ENCODE measurements around the gene PLAC8. TPM values are rescaled to one million over a fixed set of nuclear protein-coding genes. Genes with fewer than 3 reads are reported as not detected.
"Not testable (repeated sequence)": the region's sequence is repeated elsewhere in the genome, so short reads cannot be mapped to it uniquely, and the experiment has no call there.

PLAC8 gene
- polyA plus RNA-seq, 3 donors from 2014 or later: 1,450 to 1,724 (median 1,466) TPM

GRCh38 chr4:83075311-83076095, 39.0 kb downstream of the PLAC8 start:
- peaks cover 35 to 49% of the 10 kb centered on the region in 2 donors for H3K4me1 Mint-ChIP-seq
- no peak for DNase-seq
- no peaks in the 10 kb centered on the region for H3K9me3 Mint-ChIP-seq
- H3K27me3 Mint-ChIP-seq (ENCODE audit: low read depth in 3 of 3): peaks cover 0 to 8% (median 3%) of the 10 kb centered on the region in 3 donors
- peaks cover 14 to 27% (median 21%) of the 10 kb centered on the region in 3 donors for H3K36me3 Mint-ChIP-seq
- peak overlapping the region in 4 of 6 donors; percentile 3 to 71 (median 14) for H3K27ac Mint-ChIP-seq
- H3K4me3 Mint-ChIP-seq: no peak overlapping the region

- Mint-ChIP-seq H3K4me3 (peak overlapping the region in 4 of 5 donors; percentile 18 to 71 (median 45)), H3K36me3 (peaks cover 18 to 32% (median 28%) of the 10 kb centered on the region in 3 donors), H3K4me1 (peaks cover 30 to 42% of the 10 kb centered on the region in 2 donors)
- not testable (repeated sequence) for H3K9me3 Mint-ChIP-seq; H3K27me3 Mint-ChIP-seq (ENCODE audit: low read depth in 3 of 3); H3K27ac Mint-ChIP-seq; DNase-seq
Observed at GRCh38 chr4:83074783-83075182, 39.7 kb downstream of the PLAC8 start.

- H3K27me3 Mint-ChIP-seq (ENCODE audit: low read depth in 3 of 3): peaks cover 0 to 6% (median 3%) of the 10 kb centered on the region in 3 donors
- peaks cover 28 to 38% of the 10 kb centered on the region in 2 donors for H3K4me1 Mint-ChIP-seq
- peaks cover 21 to 35% (median 32%) of the 10 kb centered on the region in 3 donors for H3K36me3 Mint-ChIP-seq
- H3K4me3 Mint-ChIP-seq: peak overlapping the region; percentile 71 to 90 (median 84)
- H3K27ac Mint-ChIP-seq: peak overlapping the region; percentile 74 to 87 (median 82)
- H3K9me3 Mint-ChIP-seq: no peaks in the 10 kb centered on the region
- DNase-seq: peak; percentile 84 to 86 (median 85)
Observed at GRCh38 chr4:83074086-83074704, 40.3 kb downstream of the PLAC8 start.

- Mint-ChIP-seq H3K4me3 (no peak overlapping the region), H3K4me1 (peaks cover 14 to 18% of the 10 kb centered on the region in 2 donors), H3K9me3 (no peaks in the 10 kb centered on the region), H3K36me3 (peaks cover 25 to 44% (median 32%) of the 10 kb centered on the region in 3 donors), H3K27ac (peak overlapping the region in 1 of 6 donors; percentile 71), H3K27me3 (ENCODE audit: low read depth in 3 of 3) (peaks cover 0 to 5% (median 4%) of the 10 kb centered on the region in 3 donors)
- DNase-seq: no peak
Observed at GRCh38 chr4:83071116-83071515, 43.4 kb downstream of the PLAC8 start.

GRCh38 chr4:83067058-83067639, 47.4 kb downstream of the PLAC8 start:
- H3K4me1 Mint-ChIP-seq: no peaks in the 10 kb centered on the region
- no peak for DNase-seq
- no peaks in the 10 kb centered on the region for H3K9me3 Mint-ChIP-seq
- peaks cover 0 to 2% (median 1%) of the 10 kb centered on the region in 3 donors for H3K27me3 Mint-ChIP-seq (ENCODE audit: low read depth in 3 of 3)
- no peak overlapping the region for H3K4me3 Mint-ChIP-seq
- H3K36me3 Mint-ChIP-seq: peaks cover 30 to 49% (median 33%) of the 10 kb centered on the region in 3 donors
- H3K27ac Mint-ChIP-seq: no peak overlapping the region

GRCh38 chr4:83065266-83065665, 49.3 kb downstream of the PLAC8 start:
- no peak for DNase-seq
- peak overlapping the region in 1 of 6 donors; percentile 7 for H3K27ac Mint-ChIP-seq
- H3K4me1 Mint-ChIP-seq: no peaks in the 10 kb centered on the region
- H3K27me3 Mint-ChIP-seq (ENCODE audit: low read depth in 3 of 3): peaks cover 0 to 2% (median 0%) of the 10 kb centered on the region in 3 donors
- H3K4me3 Mint-ChIP-seq: no peak overlapping the region
- H3K36me3 Mint-ChIP-seq: peaks cover 38 to 53% (median 39%) of the 10 kb centered on the region in 3 donors
- no peaks in the 10 kb centered on the region for H3K9me3 Mint-ChIP-seq

GRCh38 chr4:83062739-83063138, 51.8 kb downstream of the PLAC8 start:
- Mint-ChIP-seq H3K9me3 (no peaks in the 10 kb centered on the region), H3K36me3 (peaks cover 24 to 47% (median 27%) of the 10 kb centered on the region in 3 donors), H3K27me3 (ENCODE audit: low read depth in 3 of 3) (peaks cover 0 to 2% (median 2%) of the 10 kb centered on the region in 3 donors), H3K4me1 (no peaks in the 10 kb centered on the region), H3K27ac (no peak overlapping the region), H3K4me3 (no peak overlapping the region)
- no peak for DNase-seq

GRCh38 chr4:83054928-83055327, 59.6 kb downstream of the PLAC8 start:
- Mint-ChIP-seq H3K4me3 (no peak overlapping the region), H3K9me3 (no peaks in the 10 kb centered on the region), H3K27me3 (ENCODE audit: low read depth in 3 of 3) (peaks cover 0 to 2% (median 1%) of the 10 kb centered on the region in 3 donors), H3K4me1 (peaks cover 4 to 5% of the 10 kb centered on the region in 2 donors), H3K36me3 (peaks cover 12 to 41% (median 24%) of the 10 kb centered on the region in 3 donors), H3K27ac (peak overlapping the region in 1 of 6 donors; percentile 41)
- DNase-seq: peak; percentile 15 to 30 (median 18)

GRCh38 chr4:83048781-83049180, 65.7 kb downstream of the PLAC8 start:
- not testable (repeated sequence) for H3K27me3 Mint-ChIP-seq (ENCODE audit: low read depth in 3 of 3); DNase-seq; H3K9me3 Mint-ChIP-seq; H3K4me3 Mint-ChIP-seq; H3K27ac Mint-ChIP-seq
- Mint-ChIP-seq H3K36me3 (peaks cover 10 to 33% (median 28%) of the 10 kb centered on the region in 3 donors), H3K4me1 (peaks cover 5 to 15% of the 10 kb centered on the region in 2 donors)

GRCh38 chr4:83046693-83047473, 67.6 kb downstream of the PLAC8 start:
- no peak overlapping the region for H3K4me3 Mint-ChIP-seq

GRCh38 chr4:83043801-83044407, 70.6 kb downstream of the PLAC8 start:
- Mint-ChIP-seq H3K4me1 (peaks cover 17 to 37% of the 10 kb centered on the region in 2 donors), H3K4me3 (no peak overlapping the region), H3K36me3 (peaks cover 0 to under 1% (median 0%) of the 10 kb centered on the region in 3 donors), H3K9me3 (no peaks in the 10 kb centered on the region), H3K27ac (no peak overlapping the region), H3K27me3 (ENCODE audit: low read depth in 3 of 3) (no peaks in the 10 kb centered on the region)
- DNase-seq: no peak

More at GRCh38 chr4:83046693-83047473, 67.6 kb downstream of the PLAC8 start:
- Mint-ChIP-seq H3K4me1 (peaks cover 8 to 18% of the 10 kb centered on the region in 2 donors), H3K27ac (no peak overlapping the region), H3K9me3 (no peaks in the 10 kb centered on the region), H3K36me3 (peaks cover 9 to 20% (median 20%) of the 10 kb centered on the region in 3 donors), H3K27me3 (ENCODE audit: low read depth in 3 of 3) (no peaks in the 10 kb centered on the region)
- no peak for DNase-seq

GRCh38 chr4:83043157-83043556, 71.4 kb downstream of the PLAC8 start:
- not testable (repeated sequence) for H3K27ac Mint-ChIP-seq

GRCh38 chr4:83040269-83040668, 74.3 kb downstream of the PLAC8 start:
- Mint-ChIP-seq H3K4me3 (no peak overlapping the region), H3K4me1 (peaks cover 36 to 57% of the 10 kb centered on the region in 2 donors), H3K27me3 (ENCODE audit: low read depth in 3 of 3) (peaks cover 0 to 2% (median 0%) of the 10 kb centered on the region in 3 donors), H3K36me3 (no peaks in the 10 kb centered on the region), H3K9me3 (no peaks in the 10 kb centered on the region), H3K27ac (no peak overlapping the region)
- DNase-seq: no peak

More at GRCh38 chr4:83043157-83043556, 71.4 kb downstream of the PLAC8 start:
- not testable (repeated sequence) for H3K4me3 Mint-ChIP-seq; H3K9me3 Mint-ChIP-seq; H3K36me3 Mint-ChIP-seq; H3K27me3 Mint-ChIP-seq (ENCODE audit: low read depth in 3 of 3); DNase-seq
- H3K4me1 Mint-ChIP-seq: peaks cover 18 to 38% of the 10 kb centered on the region in 2 donors

Data from immature natural killer cell (primary cell).